Liver (tissue), 9 donors: ENCODE measurements around the gene NOS2. TPM values are rescaled to one million over a fixed set of nuclear protein-coding genes. Genes with fewer than 3 reads are reported as not detected.

Source experiments
- DNase-seq: peaks from one replicate; pipeline ENCODE4 v3.0.0-alpha.2; 2017; ENCODE audit warnings: low spot score
- H3K27ac ChIP-seq, 2 donors: one replicate each; pipeline ENCODE4 v1.7.0; 2013; ENCODE audit warnings: inconsistent platforms in 2 of 2, low read length in 2 of 2, control low read depth in 1 of 2, low read depth in 1 of 2, mild to moderate bottlenecking in 1 of 2
- H3K27me3 ChIP-seq, 4 donors: one replicate each; pipeline versions ENCODE4 v1.6.1 to v1.7.0; 2013; ENCODE audit warnings: low read length in 3 of 4, inconsistent platforms in 1 of 4, mild to moderate bottlenecking in 1 of 4, moderate library complexity in 1 of 4; ENCODE audit not compliant: control insufficient read depth in 4 of 4, insufficient read depth in 4 of 4
- H3K36me3 ChIP-seq, 4 donors: one replicate each; pipeline versions ENCODE4 v1.6.1 to v1.7.0; 2013; ENCODE audit warnings: low read length in 3 of 4, mild to moderate bottlenecking in 3 of 4, low read depth in 1 of 4, moderate library complexity in 1 of 4; ENCODE audit not compliant: control insufficient read depth in 4 of 4, insufficient read depth in 3 of 4
- H3K4me1 ChIP-seq, 4 donors: one replicate each; pipeline versions ENCODE4 v1.6.1 to v1.7.0; 2013; ENCODE audit warnings: low read length in 3 of 4, mild to moderate bottlenecking in 3 of 4, moderate library complexity in 1 of 4; ENCODE audit not compliant: control insufficient read depth in 4 of 4, insufficient read depth in 4 of 4
- H3K4me3 ChIP-seq, 3 donors: one replicate each; pipeline versions ENCODE4 v1.6.1 to v1.7.0; 2013; ENCODE audit warnings: low read length in 3 of 3, control low read depth in 1 of 3, low read depth in 1 of 3, mild to moderate bottlenecking in 1 of 3
- H3K9ac ChIP-seq, 2 donors: one replicate each; pipeline ENCODE4 v1.7.0; 2013; ENCODE audit warnings: low read length in 2 of 2, mild to moderate bottlenecking in 2 of 2, moderate library complexity in 2 of 2, control low read depth in 1 of 2, low read depth in 1 of 2
- H3K9me3 ChIP-seq, 4 donors: one replicate each; pipeline versions ENCODE4 v1.6.1 to v1.7.0; 2013; ENCODE audit warnings: low read length in 3 of 4; ENCODE audit not compliant: control insufficient read depth in 4 of 4
- CTCF ChIP-seq: fragments of 150-350 bp; IDR thresholded peaks from 2 replicates; pipeline ENCODE4 v1.5.1; 2017; ENCODE audit warnings: improper control_type of control experiment, low read depth, low read length; ENCODE audit not compliant: missing input control
- EGR1 ChIP-seq, 2 donors: IDR thresholded peaks; 2 replicates each; pipeline ENCODE4 v1.6.1; 2016 to 2018; ENCODE audit warnings: antibody characterized with exemption in 2 of 2, low read depth in 2 of 2
- FOXA1 ChIP-seq: IDR thresholded peaks from 2 replicates; pipeline ENCODE4 v1.6.1; 2016; ENCODE audit warnings: antibody characterized with exemption
- GABPA ChIP-seq, 2 donors: IDR thresholded peaks in 1 of 2; conservative IDR thresholded peaks in 1 of 2; 2 replicates each; pipeline ENCODE4 v1.6.1; 2016; ENCODE audit warnings: antibody characterized with exemption in 2 of 2, mild to moderate bottlenecking in 1 of 2, moderate library complexity in 1 of 2
- JUND ChIP-seq, 2 donors: IDR thresholded peaks; 2 replicates each; pipeline ENCODE4 v1.6.1; 2016; ENCODE audit warnings: antibody characterized with exemption in 2 of 2
- NR2F2 ChIP-seq: IDR thresholded peaks from 2 replicates; pipeline ENCODE4 v1.6.1; 2016; ENCODE audit warnings: antibody characterized with exemption
- RXRA ChIP-seq, 2 donors: IDR thresholded peaks; 2 replicates each; pipeline ENCODE4 v1.6.1; 2017 to 2018; ENCODE audit warnings: antibody characterized with exemption in 2 of 2, mild to moderate bottlenecking in 1 of 2
- TAF1 ChIP-seq: conservative IDR thresholded peaks from 2 replicates; pipeline ENCODE4 v1.6.1; 2016; ENCODE audit warnings: antibody characterized with exemption, mild to moderate bottlenecking
- YY1 ChIP-seq: IDR thresholded peaks from 2 replicates; pipeline ENCODE4 v1.6.1; 2016; ENCODE audit warnings: antibody characterized with exemption, mild to moderate bottlenecking
- WGBS: extraction: QIAGEN DNeasy Blood & Tissue Kit; methylation state at CpG from one replicate; pipeline ENCODE4 v1.1.7; 2013; 5-methylcytosine and 5-hydroxymethylcytosine counted together
- polyA plus RNA-seq, 2 donors: library from polyadenylated mRNA; stranded (reverse) in 1 of 2; unstranded in 1 of 2; fragments of 200-250 nt in 1 of 2; fragments of >200 nt in 1 of 2; fragmentation: Nextera tagmentation in 1 of 2; extraction: Ambion mirVana in 1 of 2; gene quantifications; one replicate each; pipeline versions ENCODE4 v1.2.1 to v1.2.3, GENCODE V29; 2013 to 2015
- total RNA-seq, 2 donors: library from RNA; depleted of rRNA; stranded (reverse); fragments of >200 nt; gene quantifications; one replicate each; pipeline ENCODE4 v1.2.3, GENCODE V29; 2014
- TF ChIP-seq, protein P1 (sequence below): IDR thresholded peaks from 2 replicates; pipeline ENCODE4 v1.6.1; 2016; ENCODE audit warnings: antibody characterized with exemption
- TF ChIP-seq, protein P2 (sequence below): IDR thresholded peaks from 2 replicates; pipeline ENCODE4 v1.6.1; 2016; ENCODE audit warnings: antibody characterized with exemption
- donor health status: healthy.
- donor health status: healthy.
- donor health status: healthy.
- donor health status: healthy.
- donor health status: healthy.

NOS2 gene
- total and polyA plus RNA-seq, 4 donors: under 0.01 to 0.01 TPM; not detected in 2

- Histone ChIP-seq H3K9me3 (no peaks in the 10 kb centered on the region), H3K27ac (no peak overlapping the region), H3K27me3 (peaks cover 0 to 3% (median 0%) of the 10 kb centered on the region in 4 donors), H3K36me3 (no peaks in the 10 kb centered on the region), H3K4me3 (no peak overlapping the region), H3K4me1 (peaks cover 0 to 8% (median 2%) of the 10 kb centered on the region in 4 donors), H3K9ac (no peak overlapping the region)
- DNase-seq: no peak
- TF ChIP-seq EGR1 (IDR thresholded peaks at IDR 0.05; ENCODE audit: low read depth in 2 of 2) (no peak), CTCF (no peak), TAF1 (no peak), YY1 (no peak)
- 60% methylated on average over 3 of the region's 3 CpGs for WGBS
Observed at GRCh38 chr17:27792095-27792494, 8.2 kb downstream of the NOS2 start.

GRCh38 chr17:27788919-27789318, 11.4 kb downstream of the NOS2 start:
- 83% methylated on average over 3 of the region's 3 CpGs for WGBS
- H3K9ac ChIP-seq: no peak overlapping the region
- no peak for DNase-seq
- TF ChIP-seq TAF1 (no peak), CTCF (no peak), RXRA (IDR thresholded peaks at IDR 0.05) (no peak), JUND (IDR thresholded peaks at IDR 0.05) (no peak)
- H3K27ac ChIP-seq: no peak overlapping the region
- no peaks in the 10 kb centered on the region for H3K36me3 ChIP-seq
- no peaks in the 10 kb centered on the region for H3K27me3 ChIP-seq
- no peak overlapping the region for H3K4me3 ChIP-seq
- H3K4me1 ChIP-seq: peaks cover 0 to 8% (median 2%) of the 10 kb centered on the region in 4 donors
- no peaks in the 10 kb centered on the region for H3K9me3 ChIP-seq

DNA sequence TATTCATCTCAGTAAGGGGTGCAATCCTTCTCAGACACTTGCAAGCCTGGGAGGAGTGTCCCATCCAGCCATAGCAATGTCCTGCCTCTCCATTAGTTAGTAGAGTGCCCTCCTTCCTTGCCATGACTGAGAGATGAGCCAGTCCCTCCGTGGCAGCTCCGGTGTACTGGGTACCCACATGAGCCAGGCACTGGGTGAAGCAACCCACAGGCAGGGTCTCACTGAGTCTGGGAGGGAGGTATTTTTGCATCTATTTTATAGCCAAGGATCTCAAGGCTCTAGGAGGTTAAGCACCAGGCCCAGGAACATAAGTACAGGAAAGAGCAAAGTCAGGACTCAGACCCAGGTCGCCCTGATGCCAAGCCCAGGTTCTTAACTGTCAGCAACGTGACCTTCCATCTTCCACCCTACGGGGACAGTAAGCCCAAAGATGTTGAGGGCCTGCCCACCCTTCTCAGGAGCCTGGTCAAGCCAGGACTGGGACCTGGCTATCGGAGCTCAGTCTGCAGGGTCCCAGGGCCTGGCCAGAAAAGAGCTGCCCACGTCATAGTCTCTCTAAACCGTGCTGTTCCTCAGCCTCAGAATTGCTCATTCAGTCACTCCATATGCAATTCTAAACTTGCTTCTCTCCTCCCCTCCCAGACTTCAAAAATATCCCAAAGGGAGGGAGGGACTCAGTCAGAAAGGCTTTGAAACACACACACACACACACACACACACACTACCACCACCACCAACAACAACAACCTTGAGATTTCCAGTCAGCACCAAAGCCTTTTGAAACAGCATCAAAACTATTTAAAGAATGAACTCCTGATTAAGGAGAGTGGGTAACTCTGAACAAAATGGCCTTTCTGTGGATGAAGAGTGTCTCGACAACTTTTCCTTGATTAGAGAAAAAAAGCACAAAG, 16.6 kb downstream of the NOS2 start:
- WGBS: 85% methylated on average over 9 of the region's 9 CpGs
- no peaks in the 10 kb centered on the region for H3K4me1 ChIP-seq
- H3K9me3 ChIP-seq: no peaks in the 10 kb centered on the region
- DNase-seq: no peak
- H3K27ac ChIP-seq: no peak overlapping the region
- no peak overlapping the region for H3K9ac ChIP-seq
- H3K27me3 ChIP-seq: no peaks in the 10 kb centered on the region
- TF ChIP-seq RXRA (IDR thresholded peaks at IDR 0.05) (no peak), YY1 (no peak), FOXA1 (no peak), CTCF (no peak), NR2F2 (no peak), GABPA (IDR thresholded peaks at IDR 0.05 in 1 of 2, conservative IDR thresholded peaks at IDR 0.05 in 1 of 2) (no peak)
- TF ChIP-seq, protein P1, sequence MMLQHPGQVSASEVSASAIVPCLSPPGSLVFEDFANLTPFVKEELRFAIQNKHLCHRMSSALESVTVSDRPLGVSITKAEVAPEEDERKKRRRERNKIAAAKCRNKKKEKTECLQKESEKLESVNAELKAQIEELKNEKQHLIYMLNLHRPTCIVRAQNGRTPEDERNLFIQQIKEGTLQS: no peak
- TF ChIP-seq, protein P2, sequence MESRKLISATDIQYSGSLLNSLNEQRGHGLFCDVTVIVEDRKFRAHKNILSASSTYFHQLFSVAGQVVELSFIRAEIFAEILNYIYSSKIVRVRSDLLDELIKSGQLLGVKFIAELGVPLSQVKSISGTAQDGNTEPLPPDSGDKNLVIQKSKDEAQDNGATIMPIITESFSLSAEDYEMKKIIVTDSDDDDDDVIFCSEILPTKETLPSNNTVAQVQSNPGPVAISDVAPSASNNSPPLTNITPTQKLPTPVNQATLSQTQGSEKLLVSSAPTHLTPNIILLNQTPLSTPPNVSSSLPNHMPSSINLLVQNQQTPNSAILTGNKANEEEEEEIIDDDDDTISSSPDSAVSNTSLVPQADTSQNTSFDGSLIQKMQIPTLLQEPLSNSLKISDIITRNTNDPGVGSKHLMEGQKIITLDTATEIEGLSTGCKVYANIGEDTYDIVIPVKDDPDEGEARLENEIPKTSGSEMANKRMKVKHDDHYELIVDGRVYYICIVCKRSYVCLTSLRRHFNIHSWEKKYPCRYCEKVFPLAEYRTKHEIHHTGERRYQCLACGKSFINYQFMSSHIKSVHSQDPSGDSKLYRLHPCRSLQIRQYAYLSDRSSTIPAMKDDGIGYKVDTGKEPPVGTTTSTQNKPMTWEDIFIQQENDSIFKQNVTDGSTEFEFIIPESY: no peak
- H3K4me3 ChIP-seq: no peak overlapping the region
- H3K36me3 ChIP-seq: no peaks in the 10 kb centered on the region
